GM18505 (cell line): ENCODE measurements around the gene CXCL12.

Source experiments
- ATAC-seq: cut with Tn5 transposase; IDR thresholded peaks from one replicate; pipeline ENCODE4 v1.9.1; 2021; ENCODE audit not compliant: unreplicated experiment
- POLR2A ChIP-seq: IDR thresholded peaks from 4 replicates; pipeline ENCODE4 v1.6.1; 2011; ENCODE audit warnings: borderline replicate concordance; ENCODE audit not compliant: insufficient read depth, insufficient read length; ENCODE audit errors: extremely low read depth

CXCL12 gene

DNA sequence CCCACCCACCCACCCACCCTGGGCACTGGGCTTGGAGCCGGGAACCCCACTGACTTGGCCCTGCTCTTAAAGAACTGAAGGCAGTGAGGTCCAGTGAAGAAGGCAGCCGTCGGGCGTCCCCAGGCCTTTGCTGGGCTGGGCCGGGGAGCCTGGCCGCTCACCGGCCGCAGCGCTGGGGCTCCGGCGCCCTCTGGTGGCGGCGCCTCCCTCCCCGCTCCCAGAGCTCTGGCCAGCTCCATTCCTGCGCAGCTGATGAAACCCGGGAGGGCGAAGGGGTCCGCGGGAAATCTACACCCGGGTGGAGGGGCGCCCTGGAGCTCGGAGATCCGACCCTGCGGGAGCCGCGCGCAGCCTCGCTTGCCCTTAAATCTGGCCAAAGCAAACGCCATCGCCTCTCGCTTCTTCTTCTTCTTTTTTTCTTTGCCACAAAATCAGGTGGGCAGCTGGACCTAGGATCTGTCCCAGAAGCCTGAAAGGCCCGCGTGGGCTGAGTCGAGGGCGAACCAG, 1.7 kb upstream of the CXCL12 start:
- TF ChIP-seq POLR2A = no peak
- ATAC-seq = peak; percentile 53

DNA sequence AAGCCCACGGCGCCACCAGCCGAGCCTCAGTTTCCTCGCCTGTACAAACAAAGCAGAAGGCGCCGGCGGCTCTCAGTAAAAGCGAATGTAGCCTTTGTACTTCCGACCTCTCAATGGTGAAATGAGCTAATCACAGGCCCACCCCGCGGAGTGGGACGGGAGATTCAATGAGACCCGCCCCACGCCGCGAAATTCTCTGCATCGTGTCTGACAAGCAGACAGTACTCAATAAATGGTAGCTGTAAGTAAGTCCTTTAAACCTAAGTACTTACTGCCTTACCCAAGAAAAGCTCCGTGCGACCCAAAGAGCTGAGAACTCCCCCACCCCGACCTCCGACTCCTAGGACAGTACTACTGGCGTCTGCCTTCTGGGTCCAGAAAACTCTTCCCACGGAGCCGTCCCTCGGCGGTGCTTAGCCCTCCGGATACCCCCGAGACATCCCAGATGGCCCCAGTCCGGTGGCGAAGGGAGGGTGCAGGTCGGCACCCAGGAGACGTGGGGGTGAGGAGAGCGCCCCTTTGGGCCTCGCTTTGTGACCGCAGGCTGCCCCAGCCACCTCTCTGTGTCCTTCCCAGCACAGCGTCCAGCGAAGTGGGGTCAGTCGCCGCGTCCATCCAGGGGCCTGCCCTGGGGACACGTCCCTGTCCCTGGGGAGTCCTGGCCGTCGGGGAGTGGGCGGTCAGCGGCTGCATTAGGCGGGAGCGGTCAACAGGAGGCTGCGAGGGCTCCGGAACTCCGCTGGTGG, 972 bp upstream of the CXCL12 start:
- no peak for TF ChIP-seq POLR2A
- ATAC-seq = no peak

DNA sequence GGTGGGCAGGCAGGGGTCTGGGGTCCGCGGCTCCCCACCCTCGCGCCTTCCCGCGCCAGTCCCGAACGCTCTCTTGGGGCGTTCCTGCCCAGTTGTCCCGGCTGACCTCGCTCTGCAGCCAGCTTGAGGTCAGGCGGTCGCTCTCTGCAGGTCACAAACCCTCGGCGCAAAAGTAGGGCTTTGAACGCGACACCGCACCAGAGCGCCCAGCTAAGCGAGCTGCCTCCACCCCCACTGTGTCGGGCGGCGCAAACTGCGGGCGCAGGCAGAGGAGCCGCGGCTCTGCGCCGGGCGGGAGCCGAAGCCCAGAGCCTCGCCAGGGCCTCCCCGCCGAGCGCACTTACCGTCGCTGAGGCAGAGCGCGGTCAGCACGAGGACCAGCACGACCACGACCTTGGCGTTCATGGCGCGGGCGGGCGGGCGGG, 284 bp downstream of the CXCL12 start:
- ATAC-seq = no peak
- no peak for TF ChIP-seq POLR2A

DNA sequence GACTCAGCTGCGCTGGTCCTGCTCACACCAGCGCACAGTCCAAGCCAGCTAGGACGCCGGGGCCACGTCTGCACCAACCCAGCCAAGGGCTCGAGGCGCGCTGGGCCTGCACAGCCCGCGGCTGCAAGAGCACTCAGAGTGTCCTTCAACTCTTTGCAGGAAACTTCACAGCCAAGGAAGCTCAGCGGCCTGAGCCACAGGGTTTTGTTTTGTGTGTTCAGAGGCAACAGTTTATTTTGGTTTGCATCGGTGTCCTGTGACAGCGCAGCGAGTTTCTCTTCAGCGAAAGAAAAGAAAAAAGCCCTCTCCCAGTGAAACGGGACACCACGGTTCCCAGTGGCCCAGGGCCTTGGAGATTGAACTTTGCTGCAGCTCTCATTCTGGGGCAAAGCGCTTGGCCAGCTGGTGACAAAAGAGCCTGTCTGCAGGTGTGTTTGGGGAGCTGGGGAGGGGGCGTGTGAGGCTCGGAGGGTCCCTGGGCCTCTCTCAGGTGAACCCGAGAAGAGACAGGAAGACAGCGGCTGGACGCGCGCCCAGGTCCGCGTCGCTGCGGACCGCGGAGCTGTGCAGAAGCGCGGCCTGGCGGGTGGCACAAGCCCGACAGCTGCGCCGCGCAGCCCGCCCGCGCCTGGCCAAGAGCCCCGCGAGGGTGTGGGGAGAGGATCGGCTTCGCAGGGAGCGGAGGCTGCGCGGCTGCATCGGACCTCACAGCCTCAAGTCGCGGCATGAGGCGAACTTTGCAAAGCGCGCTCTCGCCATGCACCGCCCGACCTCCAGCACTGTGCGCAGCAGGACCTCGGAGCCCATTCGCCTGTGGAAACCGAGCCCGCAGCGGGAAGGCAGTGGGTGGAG, 922 bp downstream of the CXCL12 start:
- TF ChIP-seq POLR2A = no peak
- no peak for ATAC-seq

DNA sequence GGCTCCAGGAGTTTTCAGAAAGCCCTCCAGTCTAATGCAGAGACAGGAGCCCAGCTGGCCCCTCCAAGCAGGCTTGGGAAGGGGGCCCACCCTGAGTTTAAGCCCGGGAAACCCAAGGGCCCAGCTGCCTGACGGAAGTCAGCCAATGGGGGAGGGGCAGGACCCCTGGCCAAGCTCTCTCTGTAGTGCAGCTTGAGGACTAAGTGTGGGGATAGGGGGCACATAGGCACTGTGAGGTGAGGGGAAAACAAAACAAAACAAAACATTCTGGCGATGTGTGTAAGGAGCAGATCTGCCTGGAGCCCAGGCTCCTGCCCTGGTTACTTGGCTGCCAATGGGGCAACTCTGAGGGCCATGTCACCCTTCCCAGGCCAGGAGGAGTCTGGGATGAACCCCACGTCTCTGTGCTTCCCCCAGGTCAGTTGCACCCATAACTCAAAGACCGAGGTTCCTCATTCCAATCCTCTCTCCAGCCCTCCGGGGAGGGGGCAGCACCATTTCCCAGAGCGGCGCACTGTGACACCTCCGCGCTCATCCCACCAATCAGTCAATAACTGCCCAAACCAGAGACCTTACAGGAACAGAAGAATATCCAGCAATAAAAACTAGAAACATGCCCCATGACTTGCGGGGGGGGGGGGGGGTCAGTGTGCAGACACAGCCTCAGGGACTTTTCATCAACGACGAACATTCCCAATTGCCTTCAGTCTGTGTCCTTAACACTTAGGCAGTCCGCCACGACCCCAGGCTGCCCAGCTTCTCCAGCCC, 1.7 kb downstream of the CXCL12 start:
- TF ChIP-seq POLR2A = no peak
- no peak for ATAC-seq

DNA sequence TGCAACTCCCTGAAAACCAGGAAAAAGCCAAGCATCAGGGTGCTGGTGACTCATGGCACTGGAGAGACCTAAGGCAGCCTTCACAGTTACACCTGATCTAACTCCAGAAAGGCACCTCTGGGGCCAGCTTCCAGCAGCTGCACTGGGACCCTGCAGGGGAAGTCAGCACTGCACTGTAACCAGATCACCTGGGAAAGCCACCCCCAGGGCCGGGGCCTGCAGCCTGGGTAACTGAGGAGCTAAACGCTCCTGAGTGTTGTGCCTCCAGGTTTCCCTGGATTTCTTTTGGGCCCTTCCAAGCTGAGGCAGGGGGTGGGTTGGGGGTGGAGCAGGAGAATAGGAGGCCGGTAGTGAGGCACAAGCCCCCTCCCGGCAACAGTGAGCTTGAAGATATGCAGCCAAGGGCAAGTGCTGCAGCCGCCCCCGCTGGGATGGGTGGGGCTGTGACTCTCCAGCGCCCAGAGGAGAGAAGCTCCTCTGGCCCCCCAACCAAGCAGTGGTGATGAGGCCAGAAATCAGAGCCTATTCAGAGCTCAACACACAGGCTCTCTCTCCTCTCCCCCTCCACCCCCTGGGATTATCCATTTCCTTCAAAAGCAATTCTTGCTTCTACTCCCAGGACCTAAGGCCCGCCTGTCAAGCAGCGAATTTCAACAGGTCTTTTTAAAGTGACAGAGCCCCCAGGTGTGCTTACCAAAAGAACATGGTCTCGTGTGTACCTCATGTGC, 2.6 kb downstream of the CXCL12 start:
- ATAC-seq = no peak
- no peak for TF ChIP-seq POLR2A

DNA sequence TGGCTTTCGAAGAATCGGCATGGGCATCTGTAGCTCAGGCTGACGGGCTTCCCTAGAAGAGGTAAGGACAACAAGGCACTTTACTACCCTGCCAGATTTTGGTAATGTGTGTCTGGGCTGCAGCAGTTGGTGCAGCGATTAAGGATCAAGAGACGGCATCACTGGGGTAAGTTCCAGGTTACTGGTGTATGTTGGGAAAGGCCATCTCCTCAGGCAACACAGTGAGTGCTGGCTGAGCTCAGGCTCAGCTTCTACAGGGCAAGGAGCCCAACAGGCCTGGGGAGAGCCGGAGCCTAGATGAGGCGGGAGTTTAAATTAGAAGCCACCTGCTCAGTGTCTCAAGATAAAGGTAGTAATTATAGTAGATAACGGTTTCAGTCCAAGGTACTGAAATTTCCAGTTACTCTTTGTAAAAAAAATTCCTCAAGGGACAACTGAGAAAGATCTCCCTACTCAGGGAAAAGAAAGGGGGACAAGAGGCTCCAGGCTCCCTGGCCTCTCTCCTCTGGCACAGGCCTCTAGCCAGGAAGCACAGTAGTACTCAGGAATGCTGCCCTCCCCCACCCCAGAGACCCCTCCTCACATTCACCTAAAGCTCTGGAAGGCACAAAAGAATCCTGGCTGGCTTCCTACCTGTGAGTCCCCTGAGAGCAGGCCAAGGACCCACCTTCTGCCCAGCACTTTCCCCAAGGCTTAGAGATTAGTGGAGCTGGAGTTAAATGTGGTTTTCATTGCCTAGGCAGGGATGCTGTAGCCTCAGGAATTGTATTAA, 3.9 kb downstream of the CXCL12 start:
- no peak for TF ChIP-seq POLR2A
- ATAC-seq = no peak

DNA sequence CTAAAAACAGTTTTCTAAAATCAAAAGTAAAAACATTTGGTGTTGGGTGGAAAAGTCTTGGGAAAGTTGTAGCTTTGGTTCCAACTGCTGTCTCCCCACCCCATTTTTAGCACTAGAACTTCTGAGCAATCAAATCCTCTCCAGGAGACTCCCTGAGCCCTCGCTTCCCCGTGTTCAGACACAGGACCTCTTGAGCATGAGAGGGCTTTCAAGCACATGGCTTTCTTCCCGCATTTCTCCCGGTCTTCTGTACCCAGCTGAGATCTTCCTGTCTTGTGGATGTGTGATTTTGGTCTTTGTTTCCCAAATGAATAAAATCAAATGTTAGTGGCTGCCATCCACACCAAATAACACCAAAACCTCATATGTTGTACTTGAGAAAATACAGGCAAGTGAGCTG, 5.0 kb downstream of the CXCL12 start:
- TF ChIP-seq POLR2A = no peak
- ATAC-seq = no peak

DNA sequence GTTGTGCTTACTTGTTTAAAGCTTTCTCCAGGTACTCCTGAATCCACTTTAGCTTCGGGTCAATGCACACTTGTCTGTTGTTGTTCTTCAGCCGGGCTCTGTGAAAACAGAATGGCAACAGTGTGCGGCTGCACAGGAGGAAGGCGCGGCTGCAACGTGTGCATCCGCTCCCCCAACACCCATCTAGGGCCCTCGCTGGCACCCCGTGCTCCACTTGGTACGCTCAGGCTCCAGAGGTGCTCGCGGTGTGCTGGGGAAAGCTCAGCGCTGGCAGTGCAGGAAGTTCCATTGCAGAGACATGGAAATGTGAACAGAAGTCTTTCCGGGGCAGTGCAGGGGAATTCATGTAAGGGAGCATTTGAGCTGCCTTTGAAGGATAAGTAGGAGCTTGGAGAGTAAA, 6.3 kb downstream of the CXCL12 start:
- ATAC-seq = no peak
- TF ChIP-seq POLR2A = no peak

DNA sequence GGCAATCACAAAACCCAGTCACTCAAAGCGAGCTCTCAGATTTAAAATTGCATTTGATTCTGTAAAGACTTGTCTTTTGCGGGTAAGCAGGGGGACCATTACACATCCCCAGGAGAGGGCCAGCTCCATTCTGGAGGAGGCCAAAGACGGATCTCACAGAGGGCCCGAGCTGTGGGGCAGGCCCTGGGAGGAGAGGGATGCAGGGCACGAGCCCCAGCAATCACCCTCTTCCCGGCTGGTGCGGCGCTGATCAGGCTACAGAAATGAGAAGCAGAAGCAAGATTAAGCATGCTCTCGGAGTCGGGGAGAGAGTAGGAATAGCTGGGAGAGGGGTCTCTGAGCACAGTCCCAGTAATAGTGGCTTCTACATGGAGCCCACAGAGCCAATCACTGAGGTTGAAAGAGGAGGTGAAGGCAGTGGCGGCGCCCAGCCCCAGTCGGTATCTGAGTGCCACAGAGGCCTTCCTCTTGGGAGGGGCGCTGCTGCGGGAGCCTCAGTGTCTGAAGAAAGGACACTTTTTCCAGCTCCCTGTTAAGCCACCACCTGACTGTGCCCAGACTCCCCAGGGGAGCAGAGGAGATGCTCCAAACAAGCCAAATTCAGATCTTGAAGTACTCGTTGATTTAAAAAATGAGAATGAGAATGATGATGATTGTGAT, 7.1 kb downstream of the CXCL12 start:
- no peak for TF ChIP-seq POLR2A
- ATAC-seq = no peak

DNA sequence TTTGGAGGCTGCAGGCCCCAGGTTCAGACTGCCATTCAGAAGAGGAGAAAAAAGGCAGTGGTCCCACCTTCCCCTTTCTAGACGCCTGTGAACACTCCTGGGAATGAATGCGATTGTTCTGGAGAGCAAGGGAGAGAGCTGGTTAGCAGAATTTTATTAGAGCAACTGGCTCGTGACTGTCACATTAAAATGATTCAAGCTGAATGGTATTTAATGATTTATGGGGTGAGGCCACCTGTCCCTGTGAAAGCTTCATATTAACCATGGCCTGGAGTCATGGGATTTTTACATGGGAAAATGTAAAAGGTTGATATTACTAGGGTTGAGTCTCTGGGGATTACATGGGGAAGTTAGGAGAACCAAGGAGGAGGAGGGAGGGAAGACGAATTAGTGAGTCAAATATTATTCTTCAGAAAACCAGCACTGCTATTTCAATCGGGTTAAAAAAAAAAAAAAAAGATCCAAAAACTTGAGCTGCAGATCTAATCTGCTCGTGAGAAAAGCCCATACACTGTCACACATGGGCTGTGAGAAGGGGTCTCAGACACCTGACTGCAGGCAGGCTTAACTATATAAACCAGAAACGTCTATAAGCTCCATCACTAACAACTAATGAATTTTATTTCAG, 8.3 kb downstream of the CXCL12 start:
- TF ChIP-seq POLR2A = no peak
- ATAC-seq = no peak
